Naive B cell (primary cell): ENCODE measurements around the gene MSL1. TPM values are rescaled to one million over a fixed set of nuclear protein-coding genes. Genes with fewer than 3 reads are reported as not detected.

Experiments used
- ATAC-seq, 2 donors: fragments of 150-1000 bp; cut with Tn5 transposase; 2 replicates each; pipeline ENCODE4 v1.10.0; 2021; ENCODE audit warnings: low read depth in 2 of 2, mild to moderate bottlenecking in 2 of 2, moderate library complexity in 2 of 2
- DNase-seq: peaks from one replicate; pipeline ENCODE4 v3.0.0; 2022
- H3K27ac Mint-ChIP-seq, 6 donors: one replicate each; pipeline ENCODE4 v1.8.0; 2020 to 2022; ENCODE audit warnings: mild to moderate bottlenecking in 6 of 6, mixed read lengths in 6 of 6, moderate library complexity in 5 of 6, inconsistent platforms in 2 of 6
- H3K27me3 Mint-ChIP-seq, 3 donors: one replicate each; pipeline ENCODE4 v1.8.0; 2021 to 2022; ENCODE audit warnings: mixed read lengths in 3 of 3, mild to moderate bottlenecking in 1 of 3
- H3K36me3 Mint-ChIP-seq, 2 donors: one replicate each; pipeline ENCODE4 v1.8.0; 2020 to 2022; ENCODE audit warnings: mixed read lengths in 2 of 2, inconsistent platforms in 1 of 2, mild to moderate bottlenecking in 1 of 2
- H3K4me1 Mint-ChIP-seq, 3 donors: one replicate each; pipeline ENCODE4 v1.8.0; 2020 to 2022; ENCODE audit warnings: mixed read lengths in 3 of 3, inconsistent platforms in 1 of 3, mild to moderate bottlenecking in 1 of 3, moderate library complexity in 1 of 3
- H3K4me3 Mint-ChIP-seq, 8 donors: one replicate each; pipeline ENCODE4 v1.8.0; 2020 to 2022; ENCODE audit warnings: mild to moderate bottlenecking in 8 of 8, mixed read lengths in 8 of 8, moderate library complexity in 8 of 8, inconsistent platforms in 2 of 8
- H3K9me3 Mint-ChIP-seq, 7 donors: one replicate each; pipeline ENCODE4 v1.8.0; 2020 to 2022; ENCODE audit warnings: mixed read lengths in 7 of 7, mild to moderate bottlenecking in 5 of 7, inconsistent platforms in 2 of 7, moderate library complexity in 1 of 7
- polyA plus RNA-seq, 6 donors: library from polyadenylated mRNA; unstranded; fragments of 300-500 nt; fragmentation: Illumina TruSeq; gene quantifications; one replicate each; pipeline ENCODE4 v1.2.3, GENCODE V29; 2021; ENCODE audit warnings: low read depth in 6 of 6

The MSL1 gene
- polyA plus RNA-seq, 6 donors from 2014 or later = 7.7 to 13.1 (median 9.2) TPM

- no peak for DNase-seq
- Mint-ChIP-seq H3K9me3 (no peaks in the 10 kb centered on the region), H3K4me1 (peaks cover 3 to 5% (median 5%) of the 10 kb centered on the region in 3 donors), H3K27me3 (no peaks in the 10 kb centered on the region), H3K4me3 (no peak overlapping the region), H3K27ac (no peak overlapping the region), H3K36me3 (no peaks in the 10 kb centered on the region)
- no peak for ATAC-seq
Observed at GRCh38 chr17:40182606-40183005, 60.8 kb downstream of the MSL1 start.

Other genes with a start within 250 kb of the MSL1 start
- gene GSDMB, start 203.3 kb upstream of the MSL1 start, polyA plus RNA-seq = 1 to 10 TPM in 1 of 6 donors, under 1 TPM in 3, not detected in 2; 0.15 to 2.0 (median 0.31) TPM
- 100 to 1,000 TPM in 3 of 6 donors, 10 to 100 TPM in 3; 71.8 to 181 (median 95.9) TPM for gene ORMDL3, start 194.4 kb upstream of the MSL1 start, polyA plus RNA-seq
- not detected for gene LRRC3C, start 194.2 kb upstream of the MSL1 start, polyA plus RNA-seq
- gene GSDMA, start 159.0 kb upstream of the MSL1 start, polyA plus RNA-seq = under 1 TPM in 2 of 6 donors, not detected in 4; 0.19 to 0.21 TPM
- gene PSMD3, start 141.2 kb upstream of the MSL1 start, polyA plus RNA-seq = 10 to 100 TPM; 48.1 to 62.4 (median 52.3) TPM
- gene CSF3, start 106.5 kb upstream of the MSL1 start, polyA plus RNA-seq = not detected
- 10 to 100 TPM; 44.9 to 58.9 (median 47.6) TPM for gene MED24, start 67.6 kb upstream of the MSL1 start, polyA plus RNA-seq
- gene THRA, start 59.0 kb upstream of the MSL1 start, polyA plus RNA-seq = 1 to 10 TPM; 1.9 to 5.3 (median 4.7) TPM
- 1 to 10 TPM in 5 of 6 donors, not detected in 1; 1.1 to 2.9 (median 2.1) TPM for gene NR1D1, start 21.4 kb upstream of the MSL1 start, polyA plus RNA-seq
- 10 to 100 TPM; 31.8 to 60.5 (median 44.5) TPM for gene CASC3, start 18.6 kb downstream of the MSL1 start, polyA plus RNA-seq
- gene RAPGEFL1, start 55.5 kb downstream of the MSL1 start, polyA plus RNA-seq = under 1 TPM in 4 of 6 donors, not detected in 2; 0.10 to 0.56 (median 0.43) TPM
- gene WIPF2, start 97.3 kb downstream of the MSL1 start, polyA plus RNA-seq = 10 to 100 TPM in 3 of 6 donors, 1 to 10 TPM in 3; 2.9 to 11.4 (median 9.2) TPM
- gene CDC6, start 165.9 kb downstream of the MSL1 start, polyA plus RNA-seq = 1 to 10 TPM in 1 of 6 donors, under 1 TPM in 3, not detected in 2; 0.23 to 1.3 (median 0.35) TPM
- gene RARA, start 187.2 kb downstream of the MSL1 start, polyA plus RNA-seq = 10 to 100 TPM in 2 of 6 donors, 1 to 10 TPM in 4; 3.1 to 12.6 (median 7.8) TPM
- under 1 TPM in 2 of 6 donors, not detected in 4; 0.44 to 0.98 TPM for gene GJD3, start 242.8 kb downstream of the MSL1 start, polyA plus RNA-seq